Gastroesophageal sphincter (tissue), 3 donors: ENCODE measurements around the gene ABI1.

Experiments used
- EP300 ChIP-seq: sonication (generic); formaldehyde crosslinking; IDR thresholded peaks from one replicate; pipeline ENCODE4 v1.6.1; 2017; ENCODE audit warnings: antibody characterized with exemption, mild to moderate bottlenecking
- POLR2A ChIP-seq, 2 donors: fragments of 450-650 bp; IDR thresholded peaks; one replicate each; pipeline ENCODE4 v1.6.1; 2017; ENCODE audit warnings: antibody characterized with exemption in 2 of 2, mild to moderate bottlenecking in 2 of 2, moderate library complexity in 1 of 2
- POLR2AphosphoS5 ChIP-seq: sonication (generic); formaldehyde crosslinking; IDR thresholded peaks from one replicate; pipeline ENCODE4 v1.6.1; 2017; ENCODE audit warnings: antibody characterized with exemption
- TF ChIP-seq, protein P1 (sequence below), 4 experiments: fragments of 200-600 bp in 2 of 4; fragments of 450-650 bp in 2 of 4; sonication (generic) in 1 of 4; IDR thresholded peaks; one replicate each; pipeline ENCODE4 v1.5.1; 2017 to 2019; ENCODE audit warnings: antibody characterized with exemption in 4 of 4, mild to moderate bottlenecking in 2 of 4, moderate library complexity in 2 of 4

DNA sequence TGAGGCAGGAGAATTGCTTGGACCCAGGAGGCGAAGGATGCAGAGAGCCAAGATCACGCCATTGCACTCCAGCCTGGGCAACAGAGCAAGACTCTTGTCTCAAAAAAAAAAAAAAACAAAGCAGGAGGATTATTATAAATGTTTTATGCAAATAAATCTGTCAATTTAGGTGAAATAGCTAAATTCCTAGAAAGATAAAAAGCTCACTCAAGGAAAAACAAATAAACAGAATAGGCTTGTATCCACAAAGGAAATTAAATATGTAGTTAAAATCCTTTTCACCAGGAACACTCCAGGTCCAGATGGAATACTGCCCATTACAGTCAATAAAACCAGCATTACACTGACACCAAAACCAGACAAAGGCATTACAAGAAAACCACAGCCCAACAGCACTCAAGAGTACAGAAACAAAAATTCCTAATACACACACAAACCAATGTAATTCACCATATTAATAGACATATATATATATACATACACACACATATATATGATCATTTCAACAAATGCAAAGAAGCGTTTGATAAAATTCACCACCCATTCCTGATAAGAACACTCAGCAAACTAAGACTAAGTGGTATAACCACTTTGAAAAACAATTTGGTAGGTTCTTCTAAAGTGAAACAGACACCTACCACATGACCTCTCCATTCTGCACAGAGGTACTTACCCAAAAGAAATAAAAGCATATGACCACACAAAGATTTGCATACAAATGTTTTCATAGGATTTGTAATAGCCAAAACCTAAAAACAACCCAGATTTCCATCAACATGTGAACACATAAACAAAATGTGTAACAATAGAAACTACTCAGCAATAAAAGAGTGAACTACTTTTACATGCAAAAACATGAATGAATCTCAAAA lies 38.8 kb downstream of the ABI1 start:
- TF ChIP-seq, protein P1, sequence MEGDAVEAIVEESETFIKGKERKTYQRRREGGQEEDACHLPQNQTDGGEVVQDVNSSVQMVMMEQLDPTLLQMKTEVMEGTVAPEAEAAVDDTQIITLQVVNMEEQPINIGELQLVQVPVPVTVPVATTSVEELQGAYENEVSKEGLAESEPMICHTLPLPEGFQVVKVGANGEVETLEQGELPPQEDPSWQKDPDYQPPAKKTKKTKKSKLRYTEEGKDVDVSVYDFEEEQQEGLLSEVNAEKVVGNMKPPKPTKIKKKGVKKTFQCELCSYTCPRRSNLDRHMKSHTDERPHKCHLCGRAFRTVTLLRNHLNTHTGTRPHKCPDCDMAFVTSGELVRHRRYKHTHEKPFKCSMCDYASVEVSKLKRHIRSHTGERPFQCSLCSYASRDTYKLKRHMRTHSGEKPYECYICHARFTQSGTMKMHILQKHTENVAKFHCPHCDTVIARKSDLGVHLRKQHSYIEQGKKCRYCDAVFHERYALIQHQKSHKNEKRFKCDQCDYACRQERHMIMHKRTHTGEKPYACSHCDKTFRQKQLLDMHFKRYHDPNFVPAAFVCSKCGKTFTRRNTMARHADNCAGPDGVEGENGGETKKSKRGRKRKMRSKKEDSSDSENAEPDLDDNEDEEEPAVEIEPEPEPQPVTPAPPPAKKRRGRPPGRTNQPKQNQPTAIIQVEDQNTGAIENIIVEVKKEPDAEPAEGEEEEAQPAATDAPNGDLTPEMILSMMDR (IDR thresholded peaks at IDR 0.05), result no peak
- no peak for TF ChIP-seq EP300
- no peak for TF ChIP-seq POLR2AphosphoS5
- no peak for TF ChIP-seq POLR2A (IDR thresholded peaks at IDR 0.05)
